H4 (cell line): ENCODE data around the gene JAGN1. TPM values are rescaled to one million over a fixed set of nuclear protein-coding genes. Genes with fewer than 3 reads are reported as not detected.
"Not testable (repeated sequence)": the region's sequence is repeated elsewhere in the genome, so short reads cannot be mapped to it uniquely, and the experiment has no call there.

Experiments
- DNase-seq: peaks from one replicate; pipeline ENCODE4 v3.0.0-alpha.2; 2015; ENCODE audit warnings: low spot score
- total RNA-seq: library from RNA; depleted of rRNA; stranded (reverse); fragments of >200 nt; shearing (Covaris generic); gene quantifications from 2 replicates; pipeline ENCODE4 v1.2.3, GENCODE V29; 2014; rRNA removed

JAGN1 gene
- 35.7 and 46.1 TPM in 2 replicates for total RNA-seq

DNA sequence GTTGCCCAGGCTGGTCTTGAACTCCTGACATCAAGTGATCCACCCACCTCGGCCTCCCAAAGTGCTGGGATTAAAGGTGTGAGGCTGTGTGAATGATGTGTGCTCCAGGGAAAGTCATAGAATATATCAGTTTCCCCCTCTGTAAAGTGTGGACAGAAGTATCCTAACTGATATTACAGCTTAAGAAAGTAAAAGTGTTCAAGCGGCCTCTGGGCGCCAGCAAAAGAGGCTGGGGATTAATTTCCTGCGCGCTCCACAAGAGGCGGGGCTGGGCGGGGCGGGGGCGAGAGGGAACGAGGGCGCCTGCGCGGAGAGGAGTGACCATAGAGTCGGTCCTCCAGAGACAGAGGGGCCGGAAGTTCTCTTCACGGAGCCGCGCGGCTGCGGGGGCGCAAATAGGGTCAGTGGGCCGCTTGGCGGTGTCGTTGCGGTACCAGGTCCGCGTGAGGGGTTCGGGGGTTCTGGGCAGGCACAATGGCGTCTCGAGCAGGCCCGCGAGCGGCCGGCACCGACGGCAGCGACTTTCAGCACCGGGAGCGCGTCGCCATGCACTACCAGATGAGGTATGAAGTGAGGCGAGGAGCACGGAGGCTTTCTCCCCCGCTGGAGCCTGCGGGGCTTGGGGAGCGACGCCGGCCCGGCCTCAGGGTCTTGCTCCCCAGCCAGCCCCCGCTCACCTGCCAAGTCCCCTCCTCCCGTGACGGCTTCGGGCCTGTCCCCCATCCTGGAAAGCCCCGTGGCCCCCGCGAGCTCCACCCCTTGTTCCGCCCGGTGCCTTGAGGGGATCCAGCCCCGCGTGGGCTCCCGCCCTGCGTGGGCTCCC is at the start of gene JAGN1:
Gene JAGN1 (plus strand): TSS at position 362 of the 823 bp plus-strand sequence. CDS start 113 bp downstream, at position 475.
- peak; percentile 68 for DNase-seq

DNA sequence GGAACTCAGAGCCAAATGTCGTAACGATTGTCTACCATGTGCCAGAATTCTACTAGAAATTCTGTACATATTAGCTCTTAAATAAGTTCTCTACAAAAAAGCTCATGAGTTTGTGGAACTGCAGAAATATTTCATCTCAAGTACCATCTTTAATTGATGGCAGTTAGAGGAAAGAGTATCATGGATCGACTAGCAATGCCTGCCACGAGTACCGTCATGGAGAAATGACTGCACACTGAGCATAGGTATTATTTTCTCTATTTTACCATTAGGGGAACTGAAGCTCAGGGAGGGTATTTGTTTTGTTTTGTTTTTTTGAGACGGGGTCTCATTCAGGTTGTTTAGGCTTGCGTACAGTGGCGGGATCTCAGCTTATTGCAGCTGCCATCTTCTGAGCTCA is 49.4 kb upstream of the JAGN1 start:
- DNase-seq = no peak

DNA sequence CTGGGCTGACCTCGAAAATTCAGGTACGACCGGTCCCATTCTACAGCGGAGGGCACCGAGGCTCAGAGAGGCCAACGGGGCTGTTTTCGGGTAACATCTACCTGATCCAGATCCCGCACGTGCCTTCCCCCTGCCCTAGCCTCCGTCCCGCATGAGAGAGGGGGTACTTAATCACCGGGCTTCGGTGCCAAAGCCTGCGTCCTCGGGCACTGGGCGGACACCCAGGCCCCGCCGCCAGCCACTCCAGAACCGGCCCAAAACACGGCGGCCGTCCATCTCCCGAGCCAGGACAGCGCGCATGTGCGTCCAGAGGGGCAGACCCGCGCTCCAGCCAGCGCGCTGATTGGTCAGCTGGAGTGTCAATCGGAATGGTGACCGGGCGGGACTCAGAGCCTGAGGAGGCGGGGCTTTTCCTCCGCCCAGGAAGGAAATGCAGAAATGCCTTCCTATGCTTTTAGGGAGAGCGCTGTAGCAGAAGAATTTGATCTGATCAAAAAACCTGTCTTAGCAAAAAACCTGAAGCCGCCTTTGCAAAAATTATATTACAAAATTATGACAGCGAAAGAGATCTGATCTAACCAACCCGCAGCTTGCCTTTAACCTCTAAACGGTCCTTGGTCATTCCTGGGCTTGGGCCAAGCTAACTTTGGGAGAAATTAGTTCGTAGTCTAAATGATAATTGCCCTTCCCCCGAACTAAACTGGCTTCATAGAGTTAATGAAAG is 46.5 kb upstream of the JAGN1 start, which contains the start of gene RPUSD3:
Gene RPUSD3 (minus strand): TSS at position 294 of the 724 bp plus-strand sequence. CDS start 18 bp downstream, at position 276.
- DNase-seq = peak; percentile 85

- no peak for DNase-seq
Measured at GRCh38 chr3:9846231-9846630, 44.2 kb upstream of the JAGN1 start.

DNA sequence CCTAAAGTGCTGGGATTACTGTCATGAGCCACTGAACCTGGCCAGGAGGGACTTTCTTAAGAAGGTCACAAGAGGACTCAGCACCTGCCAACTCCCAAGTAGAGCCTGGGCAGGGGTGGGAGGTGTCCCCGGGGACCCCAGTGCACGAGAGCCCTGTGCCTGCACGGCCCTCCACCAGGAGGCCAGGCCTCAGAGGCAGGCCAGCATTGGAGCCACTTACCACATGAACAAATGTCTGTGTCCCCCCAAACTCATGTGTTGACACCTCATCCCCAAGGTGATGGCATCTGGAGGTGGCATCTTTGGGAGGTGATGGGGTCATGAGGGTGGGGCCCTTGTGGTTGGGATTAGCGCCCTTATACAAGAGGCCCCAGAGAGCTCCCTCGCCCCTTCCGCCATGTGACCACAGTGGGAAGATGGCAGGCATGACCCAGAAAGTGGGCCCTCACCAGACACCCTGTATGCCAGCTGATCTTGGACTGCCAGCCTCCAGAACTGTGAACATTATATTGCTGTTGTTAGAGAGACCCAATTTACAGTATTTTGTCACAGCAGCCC is 43.4 kb upstream of the JAGN1 start:
- no peak for DNase-seq

- DNase-seq = not testable (repeated sequence)
Measured at GRCh38 chr3:9847870-9848269, 42.5 kb upstream of the JAGN1 start.

DNA sequence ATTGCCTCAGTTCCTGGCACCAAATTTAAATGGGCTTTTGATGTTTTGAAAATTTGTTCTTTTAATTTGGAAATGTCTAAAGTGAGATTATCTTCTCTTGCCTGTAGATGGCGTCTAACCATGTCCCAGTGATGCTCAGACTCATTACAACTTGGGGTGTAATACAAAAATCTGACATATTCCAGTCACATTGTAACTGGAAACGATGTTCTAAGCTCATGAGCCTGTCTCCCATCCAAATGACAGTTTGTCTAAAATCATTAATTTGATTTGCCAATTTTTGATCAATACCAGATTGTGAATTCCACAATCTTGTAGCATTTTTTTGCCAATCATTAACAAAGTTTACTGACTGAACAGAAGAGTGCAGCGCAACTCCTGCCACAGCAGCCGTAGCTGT is 41.5 kb upstream of the JAGN1 start:
- not testable (repeated sequence) for DNase-seq

GRCh38 chr3:9851383-9851782 is 39.0 kb upstream of the JAGN1 start:
- not testable (repeated sequence) for DNase-seq

GRCh38 chr3:9851926-9852325 is 38.5 kb upstream of the JAGN1 start:
- DNase-seq = not testable (repeated sequence)

DNA sequence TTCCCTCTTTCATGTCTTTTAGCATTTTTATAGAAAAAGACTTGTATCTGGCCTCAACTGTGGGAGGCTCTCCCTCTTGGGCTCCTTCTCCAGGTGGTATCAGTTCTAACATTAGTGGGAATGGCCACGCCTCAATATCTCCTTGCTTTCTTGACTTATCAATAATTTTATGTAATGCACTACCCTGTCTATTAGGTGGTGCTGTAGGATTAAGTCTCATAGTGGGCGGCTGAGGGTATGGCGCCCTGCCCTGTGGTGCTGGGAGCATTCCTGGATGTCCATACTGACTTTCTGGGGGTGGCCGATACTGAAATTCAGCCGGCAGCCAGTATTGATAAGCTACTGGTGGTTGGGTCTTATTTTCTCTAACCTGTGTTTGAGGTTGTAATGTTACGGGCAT is 37.9 kb upstream of the JAGN1 start:
- no peak for DNase-seq

GRCh38 chr3:9854291-9854940 is 36.0 kb upstream of the JAGN1 start:
- not testable (repeated sequence) for DNase-seq

GRCh38 chr3:9855594-9855993 is 34.8 kb upstream of the JAGN1 start:
- DNase-seq = no peak

- DNase-seq = no peak
Measured at GRCh38 chr3:9859530-9860025, 30.8 kb upstream of the JAGN1 start.

DNA sequence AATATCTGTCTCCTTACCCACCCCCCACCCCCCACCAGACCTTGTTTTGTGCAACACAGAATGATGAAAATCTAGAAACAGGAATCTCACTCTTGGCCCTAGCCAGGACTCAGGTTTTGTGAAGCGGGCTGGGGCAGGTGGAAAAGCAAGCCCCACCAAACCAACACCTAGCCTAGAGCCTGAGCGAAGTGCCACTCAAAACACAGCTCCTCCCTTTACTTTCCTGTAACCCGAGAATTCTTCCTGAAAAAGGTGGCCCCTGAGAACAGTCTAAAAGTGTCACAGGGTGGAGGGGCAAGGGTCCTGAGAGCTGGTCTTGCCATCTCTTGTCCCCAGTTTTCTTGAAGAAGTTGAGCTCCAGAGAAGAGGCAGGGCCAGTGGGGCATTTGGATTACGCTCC is 29.2 kb upstream of the JAGN1 start:
- no peak for DNase-seq

- no peak for DNase-seq
Measured at GRCh38 chr3:9861626-9862130, 28.7 kb upstream of the JAGN1 start.

GRCh38 chr3:9862391-9863057 is 27.9 kb upstream of the JAGN1 start:
- DNase-seq = no peak

DNA sequence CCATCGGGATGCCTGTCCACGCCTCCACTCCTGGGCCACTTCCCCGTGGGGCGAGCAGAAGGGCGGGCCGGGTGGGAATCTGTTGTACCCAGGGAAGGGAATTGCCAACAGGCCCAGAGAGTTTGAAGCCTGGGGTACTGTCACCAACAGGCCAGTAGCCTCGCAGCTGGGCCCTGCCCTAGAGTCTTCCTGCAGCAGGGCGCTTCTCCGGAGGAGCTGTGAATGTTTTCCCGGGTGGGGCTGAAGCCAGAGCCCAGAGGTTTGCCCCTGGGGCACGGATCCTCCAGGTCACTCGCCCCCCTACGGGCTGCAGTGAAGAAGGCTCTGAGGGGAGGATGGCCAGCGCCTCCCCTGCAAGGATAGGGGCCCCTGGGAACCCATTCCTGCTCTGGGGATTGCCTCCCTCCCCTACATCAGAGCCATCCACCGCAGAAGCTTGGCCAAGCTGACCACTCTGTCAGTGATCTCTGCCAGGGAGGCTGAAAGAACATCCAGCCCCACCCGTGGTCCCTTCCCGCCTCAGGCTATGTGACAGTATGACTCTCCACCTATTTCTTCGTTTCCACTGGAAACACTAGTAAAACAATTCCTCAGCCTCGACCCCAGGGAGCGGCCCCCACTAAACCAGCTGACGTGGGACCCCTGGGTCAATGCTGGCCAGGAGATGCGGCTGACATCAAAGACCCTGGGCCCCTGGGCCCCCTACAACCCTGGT is 27.2 kb upstream of the JAGN1 start:
- DNase-seq = no peak

GRCh38 chr3:9864200-9864927 is 26.0 kb upstream of the JAGN1 start:
- peak; percentile 82 for DNase-seq

DNA sequence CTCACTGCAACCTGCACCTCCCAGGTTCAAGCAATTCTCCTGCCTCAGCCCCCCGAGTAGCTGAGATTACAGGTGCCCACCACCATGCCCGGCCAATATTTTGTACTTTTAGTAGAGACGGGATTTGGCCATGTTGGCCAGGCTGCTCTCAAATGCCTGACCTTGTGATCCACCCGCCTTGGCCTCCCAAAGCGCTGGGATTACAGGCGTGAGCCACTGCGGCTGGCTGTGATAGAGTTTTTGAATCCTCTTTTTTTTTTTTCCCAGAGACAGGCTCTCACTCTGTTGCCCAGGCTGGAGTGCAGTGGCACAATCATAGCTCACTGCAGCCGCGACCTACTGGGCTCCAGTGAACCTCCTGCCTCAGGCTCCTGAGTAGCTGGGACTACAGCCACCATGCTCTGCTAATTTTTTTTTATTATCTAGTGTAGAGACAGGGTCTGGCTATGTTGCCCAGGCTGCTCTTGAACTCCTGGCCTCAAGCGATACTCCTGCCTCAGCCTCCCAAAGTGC is 25.2 kb upstream of the JAGN1 start:
- not testable (repeated sequence) for DNase-seq
